Activated T-helper 1 cell treated with Interleukin-2 at 50 U/mL for 16 hours (primary cell): Measurements from ENCODE around the gene ZNF567.
"Not testable (repeated sequence)": the region's sequence is repeated elsewhere in the genome, so short reads cannot be mapped to it uniquely, and the experiment has no call there.

Source experiments
- DNase-seq: peaks from one replicate; pipeline ENCODE4 v3.0.0-alpha.2; 2020; ENCODE audit warnings: low read depth

ZNF567 gene

DNA sequence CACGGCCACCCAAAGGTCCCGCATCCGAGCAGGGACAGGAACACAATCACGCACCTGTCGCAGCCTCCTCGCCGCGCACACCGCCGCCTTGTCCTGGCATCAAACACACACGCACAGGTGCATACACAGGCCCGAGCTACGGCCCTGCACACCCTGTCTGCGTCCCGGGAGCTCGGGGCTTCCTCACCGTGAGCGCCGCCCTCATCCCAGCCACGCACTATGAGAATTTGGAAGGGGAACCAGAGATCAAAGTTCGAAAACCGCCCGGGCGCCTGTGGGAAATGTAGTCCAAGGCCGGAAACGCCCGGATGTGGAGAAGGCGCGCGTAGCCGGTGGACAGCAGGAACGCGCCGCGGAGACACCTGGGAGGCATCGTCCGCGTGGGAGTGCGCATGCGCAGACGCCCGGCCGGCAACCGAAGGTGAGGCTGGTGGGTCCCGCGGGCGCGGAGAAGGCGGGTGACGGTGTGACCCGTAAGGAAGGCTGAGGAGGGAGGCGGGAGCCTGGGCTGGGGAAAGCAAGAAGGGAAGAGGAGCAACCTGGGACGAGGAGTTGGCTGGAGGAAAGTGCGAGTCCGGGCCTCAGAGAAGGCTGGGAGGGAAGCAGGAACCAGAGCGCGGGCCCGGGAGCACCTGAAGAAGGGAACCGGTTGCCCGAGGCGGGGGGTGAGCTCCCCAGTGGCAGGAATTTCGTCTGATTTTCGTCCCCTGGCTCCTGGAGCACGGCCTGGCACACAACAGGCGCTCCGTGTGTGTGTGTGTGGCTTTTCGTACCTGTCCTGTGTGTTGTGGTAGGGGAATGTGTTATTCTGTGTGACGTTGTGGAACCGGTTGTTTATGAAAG, at the start of gene ZNF567:
Gene ZNF567, plus strand, starts transcription at position 399 of the 843 bp plus-strand sequence. CDS start 7,256 bp downstream, outside the sequence.
- DNase-seq: peak; percentile 97

DNA sequence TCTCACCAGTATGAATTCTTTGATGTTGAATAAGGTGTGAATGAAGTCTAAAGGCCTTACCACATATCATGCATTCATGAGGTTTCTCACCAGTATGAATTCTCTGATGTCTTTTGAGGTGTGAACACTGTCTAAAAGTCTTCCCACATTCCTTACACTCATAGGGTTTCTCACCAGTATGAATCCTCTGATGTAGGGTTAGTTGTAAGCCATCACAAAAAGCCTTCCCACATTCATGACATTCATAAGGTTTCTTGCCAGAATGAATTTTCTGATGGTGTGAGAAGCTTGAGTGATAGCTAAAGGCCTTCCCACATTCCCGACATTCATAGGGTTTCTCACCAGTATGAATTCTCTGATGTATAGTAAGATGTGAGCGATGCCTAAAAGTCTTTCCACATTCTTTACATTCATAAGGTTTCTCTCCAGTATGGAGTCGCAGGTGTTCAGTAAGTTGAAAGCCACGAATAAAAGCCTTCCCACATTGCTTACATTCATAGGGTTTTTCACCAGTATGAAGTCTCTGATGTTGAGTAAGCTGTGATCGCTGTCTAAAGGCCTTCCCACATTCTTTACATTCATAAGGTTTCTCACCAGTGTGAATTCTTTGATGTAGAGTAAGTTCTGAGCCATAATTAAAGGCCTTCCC, 48.4 kb upstream of the ZNF567 start:
- DNase-seq: no peak

DNA sequence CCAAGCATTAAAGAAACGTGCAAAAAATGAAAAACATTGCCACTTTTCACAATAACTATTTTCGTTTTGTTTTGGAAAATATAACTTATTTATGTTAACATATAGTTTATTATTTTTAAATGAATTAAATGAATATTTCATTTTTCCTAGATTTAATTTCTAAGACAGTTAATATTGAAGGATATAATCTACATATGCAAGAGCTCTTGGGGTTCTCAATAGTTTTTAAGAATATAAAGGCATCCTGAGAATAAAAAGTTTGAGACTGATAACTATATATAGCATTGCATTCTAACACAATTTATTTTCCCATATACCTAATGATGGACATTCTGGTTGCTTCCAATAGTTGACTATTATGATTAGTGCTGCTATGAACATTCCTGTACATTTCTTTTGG, 40.7 kb upstream of the ZNF567 start:
- no peak for DNase-seq

DNA sequence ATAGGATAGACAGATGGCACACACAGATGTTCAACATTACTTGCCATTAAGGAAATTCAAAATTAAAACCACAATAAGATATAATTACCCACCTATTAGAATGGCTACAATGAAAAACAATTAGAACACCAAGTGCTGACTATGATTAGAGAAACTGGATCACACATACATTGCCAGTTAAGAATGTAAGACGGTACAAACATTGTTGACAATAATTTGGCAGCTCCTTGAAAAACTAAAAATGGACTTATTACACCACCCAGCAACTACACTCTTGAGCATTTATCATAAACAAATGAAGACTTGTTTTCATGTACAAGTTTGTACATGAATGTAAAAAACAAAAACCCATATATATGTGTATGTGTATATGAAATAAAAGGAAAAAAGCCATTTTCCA, 34.5 kb upstream of the ZNF567 start:
- DNase-seq: no peak

DNA sequence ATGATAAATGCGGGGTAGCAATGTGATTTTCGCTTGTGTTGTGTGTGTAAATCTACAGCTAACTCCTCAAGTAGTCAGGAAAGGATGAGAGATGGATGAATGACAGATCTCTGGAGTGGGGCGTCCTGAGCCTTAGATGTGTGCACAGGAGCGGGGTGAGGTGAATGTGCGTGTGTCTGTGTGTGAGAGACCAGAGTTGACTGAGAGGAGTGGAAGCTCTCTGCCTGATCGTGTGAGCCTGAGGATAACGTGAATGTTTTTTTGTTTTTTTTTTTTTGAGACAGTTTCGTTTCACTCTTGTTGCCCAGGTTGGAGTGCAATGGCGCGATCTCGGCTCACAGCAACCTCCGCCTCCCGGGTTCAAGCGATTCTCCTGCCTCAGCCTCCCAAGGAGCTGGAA, 21.6 kb upstream of the ZNF567 start:
- DNase-seq: no peak

DNA sequence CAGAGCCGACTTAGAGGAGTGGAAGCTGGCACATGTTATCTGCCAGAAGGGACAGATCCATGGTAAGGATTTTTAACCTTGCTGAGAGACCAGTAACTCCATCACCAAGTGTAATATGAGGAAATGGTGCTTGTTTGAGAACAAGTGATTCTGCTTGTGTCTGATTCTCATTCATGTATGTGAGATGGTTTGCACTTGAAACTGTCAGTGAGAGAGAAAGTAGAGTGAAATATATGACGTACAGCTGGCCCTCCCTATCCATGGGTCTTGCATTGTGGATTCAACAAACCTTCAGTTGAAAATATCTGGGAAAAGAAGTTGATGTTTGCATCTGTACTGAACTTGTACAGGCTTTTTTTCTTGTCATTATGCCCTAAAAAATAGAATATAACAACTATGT, 18.8 kb upstream of the ZNF567 start:
- no peak for DNase-seq

DNA sequence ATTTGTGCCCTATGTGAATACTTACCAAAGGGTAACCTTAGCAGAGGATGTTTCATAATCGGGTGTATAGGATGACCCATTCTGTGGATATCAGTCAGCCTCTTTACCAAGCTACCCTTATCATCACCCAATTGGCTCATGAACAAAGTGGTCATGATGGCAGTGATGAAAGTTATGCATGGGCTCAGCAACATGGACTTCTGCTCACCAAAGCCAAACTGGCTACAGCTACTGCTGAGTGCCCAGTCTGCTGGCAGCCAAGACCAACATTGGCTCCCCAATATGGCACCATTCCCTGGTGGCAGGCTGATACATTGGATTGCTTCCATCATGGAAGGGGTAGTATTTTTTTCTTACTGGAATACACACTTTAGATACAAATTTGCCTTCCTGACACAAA, 15.0 kb upstream of the ZNF567 start:
- DNase-seq: no peak

DNA sequence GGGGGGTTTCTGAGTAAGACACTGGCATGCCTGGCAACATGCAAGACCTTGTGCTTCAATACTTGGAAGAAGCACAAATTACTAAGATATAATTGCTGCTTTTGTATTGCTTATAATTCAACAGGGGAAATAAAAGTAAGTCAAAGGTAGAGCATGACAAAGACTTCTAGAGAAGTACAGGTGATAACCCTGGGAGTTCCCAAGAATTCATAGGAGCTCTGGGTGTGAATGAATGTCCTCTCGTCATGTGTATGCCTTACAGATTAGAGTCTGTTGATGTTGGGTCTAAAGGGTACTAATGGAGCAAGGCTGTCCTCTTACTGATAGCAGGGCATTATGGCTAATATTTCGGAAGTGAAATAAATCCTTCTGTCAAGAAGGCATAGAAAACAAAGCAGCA, 13.2 kb upstream of the ZNF567 start:
- no peak for DNase-seq

DNA sequence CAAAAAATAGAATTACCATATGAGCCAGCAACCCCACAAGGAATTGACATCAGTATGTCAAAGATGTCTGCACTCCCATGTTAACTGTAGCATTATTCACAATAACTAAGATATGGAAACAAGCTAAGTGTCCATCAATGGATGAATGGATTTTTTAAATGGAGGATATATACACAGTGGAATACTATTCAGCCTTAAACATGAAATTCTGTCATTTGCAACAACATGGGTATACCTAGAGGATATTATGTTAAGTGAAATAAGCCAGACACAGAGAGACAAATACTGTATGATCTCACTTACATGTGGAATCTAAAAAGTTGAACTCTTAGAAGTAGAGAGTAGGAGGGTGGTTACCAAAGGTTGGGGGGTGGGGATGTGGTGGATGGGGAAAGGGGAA, 8.0 kb upstream of the ZNF567 start:
- no peak for DNase-seq

DNA sequence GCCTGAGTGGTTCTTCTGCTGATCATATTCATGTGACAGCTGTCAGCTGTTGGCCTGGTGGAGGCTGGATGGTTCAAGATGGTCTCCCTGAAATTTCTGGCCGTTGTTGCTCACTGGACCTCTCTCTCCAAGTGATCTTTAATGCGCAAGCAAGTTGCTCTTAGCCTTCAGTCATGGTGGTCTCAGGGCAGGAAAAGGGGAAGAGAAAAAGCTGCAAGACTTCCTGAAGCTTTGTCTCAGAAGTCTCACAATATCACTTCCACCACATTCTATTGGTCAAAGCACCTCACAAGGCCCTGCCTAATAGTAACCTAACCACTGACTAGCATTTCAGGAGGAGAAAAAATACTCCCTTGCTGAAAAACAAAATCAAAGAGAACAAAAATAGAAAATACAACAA, 1.6 kb upstream of the ZNF567 start:
- DNase-seq: no peak

DNA sequence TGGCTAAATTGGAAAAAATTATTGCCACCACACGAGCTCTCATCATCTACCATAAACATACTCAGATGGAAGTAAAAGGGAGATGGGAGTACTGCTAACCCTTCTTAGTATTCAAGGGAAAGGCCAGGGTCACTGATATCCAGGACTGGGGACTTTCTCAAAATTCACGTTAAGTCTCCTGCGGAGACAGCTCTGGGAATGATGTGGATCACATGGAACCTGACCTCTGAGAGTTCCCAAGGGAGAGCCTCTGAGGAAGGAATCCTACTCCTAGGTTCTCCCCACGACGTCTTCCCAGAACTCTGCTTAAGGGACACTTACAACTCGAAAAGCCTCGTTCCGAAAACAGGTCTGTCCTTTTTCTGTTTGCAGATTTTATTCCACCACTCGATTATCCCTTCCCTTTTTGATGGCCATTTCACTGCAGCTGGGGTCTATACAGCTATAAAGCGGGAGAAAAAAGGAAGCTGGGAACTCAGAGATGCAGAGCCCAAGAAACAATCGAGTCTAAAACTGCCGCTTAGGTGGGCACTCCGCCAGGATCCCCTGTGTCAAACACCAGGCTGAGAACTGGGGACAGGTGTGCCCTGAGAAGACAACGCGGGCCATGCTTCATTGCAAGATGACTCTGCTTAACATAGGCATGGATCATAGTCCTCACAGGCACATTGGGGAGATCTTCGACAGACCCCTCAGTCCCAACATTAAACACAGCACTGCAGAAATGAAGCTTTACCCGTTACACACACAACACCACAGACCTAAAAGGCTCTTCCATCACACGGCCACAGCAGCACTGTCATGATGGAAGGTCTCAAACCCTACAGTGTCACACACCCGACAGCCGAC, 823 bp upstream of the ZNF567 start:
- DNase-seq: no peak

DNA sequence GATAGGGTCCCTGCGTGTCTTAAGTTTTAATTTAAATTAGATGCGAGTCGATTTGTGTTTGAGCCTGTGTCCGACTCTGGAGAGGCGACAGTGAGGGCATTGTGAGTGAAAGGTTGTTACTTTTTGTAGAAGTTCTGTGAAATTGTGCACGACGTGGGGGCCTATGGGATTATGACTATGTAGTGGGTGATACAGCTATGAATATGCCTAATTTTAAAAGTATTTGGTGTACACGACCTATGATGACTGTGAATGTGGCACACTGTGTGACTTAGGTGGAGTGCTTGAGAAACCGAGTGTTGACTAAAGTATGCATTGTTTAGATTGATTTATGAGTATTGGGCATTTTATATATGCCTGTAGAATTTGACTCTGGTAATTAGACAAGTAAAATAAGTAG, 646 bp downstream of the ZNF567 start:
- no peak for DNase-seq

DNA sequence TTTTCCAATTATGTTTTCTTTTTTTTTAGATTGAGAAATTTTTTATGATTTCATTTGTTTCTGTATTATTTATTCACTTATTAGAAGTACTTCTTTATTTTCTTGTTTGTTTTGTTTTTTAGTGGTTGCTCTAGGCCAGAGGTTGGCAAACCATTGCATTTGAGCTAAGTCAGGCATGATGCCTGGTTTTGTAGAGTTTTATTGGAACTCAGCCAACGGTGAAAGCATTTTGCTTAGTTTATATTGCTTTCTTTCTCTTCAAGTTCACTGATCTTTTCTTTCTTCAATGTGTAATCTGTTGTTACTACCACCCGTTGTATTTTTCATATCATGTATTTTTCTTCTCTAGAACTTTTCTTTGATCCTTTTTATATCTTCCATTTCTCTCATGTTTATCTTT, 19.7 kb downstream of the ZNF567 start:
- DNase-seq: no peak

DNA sequence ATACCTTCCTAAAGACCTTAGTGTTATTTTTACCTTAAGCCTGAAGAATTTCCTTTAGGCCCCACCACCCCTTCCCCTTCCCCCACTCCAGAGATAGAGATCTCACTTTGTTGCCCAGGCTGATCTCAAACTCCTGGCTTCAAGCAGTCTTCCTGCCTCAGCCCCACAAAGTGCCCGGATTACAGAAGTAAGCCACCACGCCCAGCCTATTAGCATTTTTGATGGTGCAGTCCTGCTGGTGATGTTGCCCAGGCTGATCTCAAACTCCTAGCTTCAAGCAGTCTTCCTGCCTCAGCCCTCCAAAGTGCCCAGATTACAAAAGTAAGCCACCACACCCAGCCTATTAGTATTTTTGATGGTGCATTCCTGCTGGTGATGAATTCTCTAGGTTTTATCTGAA, 22.0 kb downstream of the ZNF567 start:
- DNase-seq: no peak

DNA sequence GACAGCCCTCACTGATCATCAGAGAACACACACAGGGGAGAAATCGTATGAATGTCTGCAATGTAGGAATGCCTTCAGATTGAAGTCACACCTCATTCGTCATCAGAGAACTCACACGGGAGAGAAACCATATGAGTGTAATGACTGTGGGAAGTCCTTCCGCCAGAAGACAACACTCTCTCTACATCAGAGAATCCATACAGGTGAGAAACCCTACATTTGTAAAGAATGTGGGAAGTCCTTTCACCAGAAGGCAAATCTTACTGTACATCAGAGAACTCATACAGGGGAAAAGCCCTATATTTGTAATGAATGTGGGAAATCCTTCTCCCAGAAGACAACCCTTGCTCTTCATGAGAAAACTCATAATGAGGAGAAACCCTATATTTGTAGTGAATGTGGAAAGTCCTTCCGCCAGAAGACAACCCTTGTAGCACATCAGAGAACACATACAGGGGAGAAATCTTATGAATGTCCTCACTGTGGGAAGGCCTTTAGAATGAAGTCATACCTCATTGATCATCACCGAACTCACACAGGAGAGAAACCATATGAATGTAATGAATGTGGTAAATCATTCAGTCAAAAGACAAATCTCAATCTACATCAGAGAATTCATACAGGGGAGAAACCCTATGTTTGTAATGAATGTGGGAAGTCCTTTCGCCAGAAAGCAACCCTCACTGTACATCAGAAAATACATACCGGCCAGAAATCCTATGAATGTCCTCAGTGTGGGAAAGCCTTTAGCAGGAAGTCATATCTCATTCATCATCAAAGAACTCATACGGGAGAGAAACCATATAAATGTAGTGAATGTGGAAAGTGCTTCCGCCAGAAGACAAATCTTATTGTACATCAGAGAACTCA, 32.5 kb downstream of the ZNF567 start:
- no peak for DNase-seq

DNA sequence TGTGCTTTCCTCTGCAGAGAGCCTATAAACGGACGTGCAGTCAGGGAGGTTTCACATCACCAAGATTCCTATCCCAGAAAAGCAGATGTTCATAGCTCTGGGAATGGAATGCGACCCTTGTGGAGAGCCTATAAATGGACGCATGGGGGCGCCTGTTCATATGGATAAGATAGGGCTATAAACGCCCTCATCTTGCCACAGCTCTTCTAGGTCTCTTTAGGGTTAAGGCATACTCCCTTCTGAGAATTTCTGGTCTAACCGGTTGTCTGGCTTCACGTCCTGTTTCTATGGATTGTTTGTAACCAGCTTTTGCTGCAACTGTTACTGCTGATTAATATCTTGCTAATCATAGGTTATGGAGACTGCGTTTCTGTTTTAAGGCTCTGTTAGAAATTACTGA, 48.8 kb downstream of the ZNF567 start:
- DNase-seq: not testable (repeated sequence)

DNA sequence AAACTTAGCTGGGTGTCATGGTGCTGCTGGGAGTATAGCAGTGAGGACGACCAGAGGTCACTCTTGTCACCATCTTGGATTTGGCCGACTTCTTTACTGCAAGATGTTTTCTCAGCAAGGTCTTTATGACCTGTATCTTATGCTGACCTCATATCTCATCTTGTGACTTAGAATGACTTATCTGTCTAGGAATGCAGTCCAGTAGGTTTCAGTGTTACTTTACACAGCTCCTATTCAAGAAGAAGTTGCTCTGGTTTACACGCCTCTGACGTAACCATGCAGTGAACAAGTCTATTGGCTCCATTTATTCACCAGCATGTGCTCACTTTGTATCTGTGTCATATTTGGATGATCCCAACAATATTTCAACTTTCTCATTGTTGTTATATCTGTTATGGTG, 58.5 kb downstream of the ZNF567 start:
- DNase-seq: no peak

DNA sequence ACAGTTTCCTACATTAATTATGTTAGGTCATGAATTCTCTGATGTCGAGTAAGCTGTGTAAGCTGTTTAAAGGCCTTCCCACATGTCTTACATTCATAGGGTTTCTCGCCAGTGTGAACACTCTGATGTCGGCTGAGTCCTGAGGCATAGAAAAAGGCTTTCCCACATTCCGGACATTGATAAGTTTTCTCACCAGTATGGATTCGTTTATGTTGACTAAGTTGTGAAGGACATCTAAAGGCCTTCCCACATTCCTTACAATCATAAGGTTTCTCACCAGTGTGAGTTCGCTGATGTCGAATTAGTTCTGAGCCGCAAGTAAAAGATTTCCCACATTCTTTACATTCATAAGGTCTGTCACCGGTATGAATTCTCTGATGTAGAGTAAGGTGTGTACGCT, 60.3 kb downstream of the ZNF567 start:
- DNase-seq: no peak

DNA sequence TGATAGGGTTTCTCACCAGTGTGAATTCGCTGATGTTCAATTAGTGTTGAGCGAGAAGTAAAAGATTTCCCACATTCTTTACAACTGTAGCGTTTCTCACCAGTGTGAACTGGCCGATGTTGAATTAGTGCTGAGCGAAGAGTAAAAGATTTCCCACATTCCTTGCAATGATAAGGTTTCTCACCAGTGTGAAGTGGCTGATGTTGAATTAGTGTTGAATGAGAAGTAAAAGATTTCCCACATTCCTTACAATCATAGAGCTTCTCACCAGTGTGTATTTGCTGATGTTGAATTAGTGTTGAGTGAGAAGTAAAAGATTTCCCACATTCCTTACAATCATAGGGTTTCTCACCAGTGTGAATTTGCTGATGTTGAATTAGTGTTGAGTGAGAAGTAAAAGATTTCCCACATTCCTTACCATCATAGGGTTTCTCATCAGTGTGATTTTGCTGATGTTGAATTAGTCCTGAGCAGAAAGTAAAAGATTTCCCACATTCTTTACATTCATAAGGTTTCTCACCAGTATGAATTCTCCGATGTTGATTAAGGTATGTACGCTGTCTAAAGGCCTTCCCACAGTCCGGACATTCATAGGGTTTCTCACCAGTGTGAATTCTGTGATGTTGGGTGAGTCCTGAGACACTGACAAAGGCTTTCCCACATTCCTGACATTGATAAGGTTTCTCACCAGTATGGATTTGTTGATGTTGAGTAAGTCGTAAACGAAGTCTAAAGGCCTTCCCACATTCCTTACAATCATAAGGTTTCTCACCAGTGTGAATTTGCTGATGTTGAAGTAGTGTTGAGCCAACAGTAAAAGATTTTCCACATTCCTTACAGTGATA, 61.2 kb downstream of the ZNF567 start:
- DNase-seq: no peak

DNA sequence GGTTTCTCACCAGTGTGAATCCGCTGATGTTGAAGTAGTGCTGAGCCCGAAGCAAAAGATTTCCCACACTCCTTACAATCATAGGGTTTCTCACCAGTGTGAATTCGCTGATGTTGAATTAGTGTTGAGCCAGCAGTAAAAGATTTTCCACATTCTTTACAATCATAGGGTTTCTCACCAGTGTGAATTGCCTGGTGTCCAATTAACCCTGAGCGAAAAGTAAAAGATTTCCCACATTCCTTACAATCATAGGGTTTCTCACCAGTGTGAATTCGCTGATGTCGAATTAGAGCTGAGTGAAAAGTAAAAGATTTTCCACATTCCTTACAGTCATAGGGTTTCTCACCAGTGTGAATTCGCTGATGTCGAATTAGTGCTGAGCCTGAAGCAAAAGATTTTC, 62.2 kb downstream of the ZNF567 start:
- not testable (repeated sequence) for DNase-seq
